H1 (cell line): Measurements from ENCODE around the gene NCAPG2. TPM values are rescaled to one million over a fixed set of nuclear protein-coding genes. Genes with fewer than 3 reads are reported as not detected.

Experiments
- CTCF ChIA-PET: fragments of 300-600 bp; sonication (Branson Sonifier 250); formaldehyde crosslinking; loops from one replicate; lab custom pipeline; 2021; ENCODE audit not compliant: partially characterized antibody; lab: Charles Lee
- POLR2A ChIA-PET: fragments of 300-600 bp; sonication (Branson Sonifier 250); formaldehyde crosslinking; loops from one replicate; lab custom pipeline; 2021; ENCODE audit warnings: inconsistent platforms; ENCODE audit not compliant: partially characterized antibody; lab: Charles Lee
- DNase-seq, 2 experiments: peaks; one replicate each; pipeline versions ENCODE4 v3.0.0 to v3.0.0-alpha.2; 2010 to 2022; ENCODE audit warnings: low spot score in 2 of 2, low read depth in 1 of 2, mixed read lengths in 1 of 2
- FAIRE-seq: peaks from 2 replicates; lab custom pipeline; 2011; peaks lifted over from hg19 to GRCh38; lab: Jason Lieb, UNC
- H2AFZ ChIP-seq: 2 replicates; pipeline ENCODE4 v1.8.1; 2012; ENCODE audit warnings: low read length, inconsistent platforms
- H2AK5ac ChIP-seq: 2 replicates; pipeline ENCODE4 v1.6.1; 2013; ENCODE audit warnings: low read depth, low read length
- H2BK120ac ChIP-seq: replicated peaks from 2 replicates; pipeline ENCODE3; 2013; ENCODE audit warnings: low read depth, low read length, inconsistent platforms
- H2BK12ac ChIP-seq: 2 replicates; pipeline ENCODE4 v1.6.1; 2013; ENCODE audit warnings: low read depth, low read length
- H2BK15ac ChIP-seq: 2 replicates; pipeline ENCODE4 v1.6.1; 2013; ENCODE audit warnings: low read length
- H2BK20ac ChIP-seq: 2 replicates; pipeline ENCODE4 v1.6.1; 2013; ENCODE audit warnings: low read length
- H2BK5ac ChIP-seq: 2 replicates; pipeline ENCODE4 v1.6.1; 2013; ENCODE audit warnings: low read depth, low read length
- H3K14ac ChIP-seq: 2 replicates; pipeline ENCODE4 v1.6.1; 2013; ENCODE audit warnings: inconsistent platforms; ENCODE audit not compliant: insufficient read length
- H3K18ac ChIP-seq: 2 replicates; pipeline ENCODE4 v1.6.1; 2013; ENCODE audit warnings: low read length; ENCODE audit errors: extremely low read depth
- H3K23ac ChIP-seq: 2 replicates; pipeline ENCODE4 v1.6.1; 2013; ENCODE audit warnings: inconsistent platforms; ENCODE audit not compliant: insufficient read length
- H3K23me2 ChIP-seq: 2 replicates; pipeline ENCODE4 v1.6.1; 2013; ENCODE audit warnings: low read depth, low read length
- H3K27ac ChIP-seq: 2 replicates; pipeline ENCODE4 v1.6.1; 2011; ENCODE audit warnings: low read depth, low read length, inconsistent platforms
- H3K27me3 ChIP-seq, 4 experiments: replicated peaks in 1 of 4; 1 replicate in 1 of 4; 2 replicates in 3 of 4; pipeline versions ENCODE4 v1.6.1 to v1.8.1; 2011 to 2013; ENCODE audit warnings: low read length in 3 of 4, mild to moderate bottlenecking in 3 of 4, inconsistent platforms in 2 of 4, mixed read lengths in 2 of 4, moderate library complexity in 1 of 4; ENCODE audit not compliant: control insufficient read depth in 3 of 4, insufficient read depth in 3 of 4; ENCODE audit errors: extremely low read depth in 1 of 4
- H3K36me3 ChIP-seq, 4 experiments: 2 replicates each; pipeline versions ENCODE4 v1.6.1 to v1.8.1; 2011 to 2013; ENCODE audit warnings: mild to moderate bottlenecking in 4 of 4, low read length in 3 of 4, moderate library complexity in 2 of 4, control low read depth in 1 of 4, inconsistent platforms in 1 of 4; ENCODE audit not compliant: insufficient read depth in 4 of 4, control insufficient read depth in 2 of 4
- H3K4ac ChIP-seq: replicated peaks from 2 replicates; pipeline ENCODE3; 2013; ENCODE audit warnings: low read length, low read depth, mixed read lengths, inconsistent platforms; ENCODE audit not compliant: insufficient read length
- H3K4me1 ChIP-seq, 4 experiments: replicated peaks in 1 of 4; 1 replicate in 1 of 4; 2 replicates in 3 of 4; pipeline versions ENCODE4 v1.6.1 to v1.8.1; 2011 to 2013; ENCODE audit warnings: low read length in 3 of 4, inconsistent platforms in 2 of 4, mixed read lengths in 1 of 4; ENCODE audit not compliant: insufficient read depth in 4 of 4, control insufficient read depth in 3 of 4
- H3K4me2 ChIP-seq, 2 experiments: 2 replicates each; pipeline versions ENCODE4 v1.6.1 to v1.8.1; 2011 to 2013; ENCODE audit warnings: low read depth in 2 of 2, low read length in 2 of 2, control low read depth in 1 of 2, inconsistent platforms in 1 of 2, mild to moderate bottlenecking in 1 of 2; ENCODE audit not compliant: insufficient read depth in 1 of 2
- H3K4me3 ChIP-seq, 4 experiments: fragments of 200-600, 300-600 bp in 1 of 4; sonication (generic), shearing (Covaris generic), sonication (Bioruptor Twin) in 1 of 4; 2 replicates each; pipeline versions ENCODE4 v1.5.1 to v1.8.1; 2011 to 2016; ENCODE audit warnings: low read length in 4 of 4, low read depth in 3 of 4, control low read depth in 2 of 4, inconsistent platforms in 2 of 4, mild to moderate bottlenecking in 2 of 4, mixed read lengths in 1 of 4, moderate library complexity in 1 of 4; ENCODE audit not compliant: insufficient read depth in 2 of 4; ENCODE audit errors: extremely low read depth in 1 of 4
- H3K56ac ChIP-seq: replicated peaks from 2 replicates; pipeline ENCODE3; 2013; ENCODE audit warnings: low read depth, mild to moderate bottlenecking, mixed read lengths, low read length, inconsistent platforms; ENCODE audit not compliant: insufficient read length
- H3K79me1 ChIP-seq: 2 replicates; pipeline ENCODE4 v1.6.1; 2013; ENCODE audit warnings: low read depth, low read length, control low read depth
- H3K79me2 ChIP-seq, 2 experiments: 2 replicates each; pipeline versions ENCODE4 v1.6.1 to v1.8.1; 2012 to 2013; ENCODE audit warnings: low read length in 2 of 2, mild to moderate bottlenecking in 2 of 2, inconsistent platforms in 1 of 2; ENCODE audit not compliant: insufficient read depth in 2 of 2, control insufficient read depth in 1 of 2
- H3K9ac ChIP-seq, 4 experiments: replicated peaks in 1 of 4; 1 replicate in 1 of 4; 2 replicates in 3 of 4; pipeline versions ENCODE4 v1.6.1 to v1.8.1; 2011 to 2013; ENCODE audit warnings: low read depth in 3 of 4, low read length in 3 of 4, control low read depth in 2 of 4, mild to moderate bottlenecking in 2 of 4, moderate library complexity in 2 of 4, inconsistent platforms in 1 of 4; ENCODE audit errors: extremely low read depth in 1 of 4
- H3K9me3 ChIP-seq, 2 experiments: 2 replicates each; pipeline versions ENCODE4 v1.6.1 to v1.8.1; 2012 to 2013; ENCODE audit warnings: mild to moderate bottlenecking in 2 of 2, moderate library complexity in 2 of 2, control low read depth in 1 of 2, inconsistent platforms in 1 of 2, low read depth in 1 of 2, low read length in 1 of 2, mixed read lengths in 1 of 2; ENCODE audit not compliant: insufficient read depth in 2 of 2
- H4K20me1 ChIP-seq, 2 experiments: replicated peaks in 1 of 2; 2 replicates each; pipeline versions ENCODE3 to v1.8.1; 2011 to 2013; ENCODE audit warnings: inconsistent platforms in 2 of 2, low read length in 2 of 2, mild to moderate bottlenecking in 1 of 2; ENCODE audit not compliant: insufficient read depth in 2 of 2, control insufficient read depth in 1 of 2
- H4K5ac ChIP-seq: 2 replicates; pipeline ENCODE4 v1.6.1; 2013; ENCODE audit warnings: low read length, low read depth, mixed read lengths, inconsistent platforms; ENCODE audit not compliant: insufficient read length
- H4K8ac ChIP-seq: 2 replicates; pipeline ENCODE4 v1.8.0; 2013; ENCODE audit warnings: mild to moderate bottlenecking, moderate library complexity, low read length, inconsistent platforms; ENCODE audit not compliant: insufficient read depth; ENCODE audit errors: extremely low read depth
- H4K91ac ChIP-seq: replicated peaks from 2 replicates; pipeline ENCODE3; 2013; ENCODE audit warnings: low read length, mixed read lengths, inconsistent platforms; ENCODE audit not compliant: insufficient read length
- ATF3 ChIP-seq: IDR thresholded peaks from 2 replicates; pipeline ENCODE4 v1.6.1; 2011; ENCODE audit warnings: low read depth, mild to moderate bottlenecking, low read length; ENCODE audit not compliant: insufficient read depth
- MAFK ChIP-seq: IDR thresholded peaks from 2 replicates; pipeline ENCODE4 v1.6.1; 2012; ENCODE audit warnings: low read depth, mild to moderate bottlenecking, improper control_type of control experiment, low read length
- ZNF274 ChIP-seq: IDR thresholded peaks from 2 replicates; pipeline ENCODE4 v1.7.0; 2012; ENCODE audit warnings: low read length, borderline replicate concordance; ENCODE audit errors: extremely low read depth
- WGBS, 2 experiments: shearing (Covaris generic) in 1 of 2; methylation state at CpG; one replicate each; pipeline versions ENCODE4 v1.1.6 to v1.1.7; 2013 to 2015; ENCODE audit warnings: low lambda C conversion rate in 2 of 2, mixed read lengths in 2 of 2, inconsistent platforms in 1 of 2, low coverage in 1 of 2, missing lambda C conversion rate in 1 of 2; ENCODE audit not compliant: insufficient replicate concordance in 2 of 2, insufficient coverage in 1 of 2, insufficient read length in 1 of 2; ENCODE audit errors: extremely low coverage in 1 of 2, missing lambda C conversion rate in 1 of 2; 5-methylcytosine and 5-hydroxymethylcytosine counted together
- polyA plus RNA-seq, 7 experiments: library from polyadenylated mRNA; depleted of rRNA in 3 of 7; stranded (reverse) in 5 of 7; unstranded in 2 of 7; fragments of >200 nt in 5 of 7; fragments of 200-250 nt in 2 of 7; gene quantifications; 1 replicate in 5 of 7; 2 replicates in 1 of 7; 4 replicates in 1 of 7; pipeline versions ENCODE4 v1.2.1 to v1.2.3, GENCODE V29; 2011 to 2013; ENCODE audit warnings: missing spikeins in 2 of 7, mixed read lengths in 2 of 7
- total RNA-seq: library from RNA; stranded (reverse); fragmentation: NEBNext Ultra II Directional; extraction: Animal tissue kit (Norgen Biotek cat#: 25700); gene quantifications from 2 replicates; pipeline ENCODE4 v1.2.1, GENCODE V29; 2021

Gene NCAPG2
- total and polyA plus RNA-seq, 2 of the 8 experiments (the other 6 are each of a cell fraction or from before 2014, with no cell fraction given), result 49.9 to 119 TPM

GRCh38 chr7:158581440-158582088 is 123.0 kb downstream of the NCAPG2 start:
- H3K14ac ChIP-seq, result no peak overlapping the region
- H2BK12ac ChIP-seq, result no peak overlapping the region
- no peak overlapping the region for H4K91ac ChIP-seq
- H3K23ac ChIP-seq, result no peak overlapping the region
- no peak for DNase-seq
- peaks cover 1% of the 10 kb centered on the region; the same call in 1 of the 2 replicates for H3K23me2 ChIP-seq
- no peak overlapping the region for H3K4me2 ChIP-seq
- peaks cover 0 to 19% (median 13%) of the 10 kb centered on the region in 4 experiments; a peak in 6 of 7 replicates for H3K27me3 ChIP-seq
- H4K20me1 ChIP-seq, result peaks cover 0 to 3% of the 10 kb centered on the region in 2 experiments
- H3K27ac ChIP-seq, result no peak overlapping the region
- TF ChIP-seq MAFK (no peak), ATF3 (no peak), ZNF274 (no peak)
- no peak overlapping the region for H2AK5ac ChIP-seq
- FAIRE-seq, result no peak
- no peak overlapping the region for H3K4me3 ChIP-seq
- H2BK5ac ChIP-seq, result no peak overlapping the region
- no peaks in the 10 kb centered on the region for H3K79me1 ChIP-seq
- H2BK20ac ChIP-seq, result no peak overlapping the region
- no peak overlapping the region for H2BK120ac ChIP-seq
- 82% methylated on average over 7 of the region's 7 CpGs; no CpG with 5 or more reads in 1 of the 2 experiments for WGBS, 2 experiments
- no peak overlapping the region for H3K4ac ChIP-seq
- H3K79me2 ChIP-seq, result no peaks in the 10 kb centered on the region
- H3K56ac ChIP-seq, result no peak overlapping the region
- H3K36me3 ChIP-seq, result no peaks in the 10 kb centered on the region; a peak in 2 of 8 replicates
- ChIA-PET POLR2A (no interaction called here), CTCF (interaction anchor here (1.1 kb wide), 1 partner anchor 11 kb away, joined by 3 read pairs; no protein-coding TSS in a partner anchor)
- H3K18ac ChIP-seq, result no peak overlapping the region
- no peak overlapping the region for H4K8ac ChIP-seq
- H4K5ac ChIP-seq, result no peak overlapping the region
- H2BK15ac ChIP-seq, result no peak overlapping the region
- H2AFZ ChIP-seq, result no peak overlapping the region
- H3K4me1 ChIP-seq, result 0 out of 7 replicates have a peak, but pooled peaks cover 0 to 1% (median 0%) of the 10 kb centered on the region in 4 experiments
- peaks cover 13 to 14% of the 10 kb centered on the region in 2 experiments for H3K9me3 ChIP-seq
- H3K9ac ChIP-seq, result no peak overlapping the region
